ENCODE results near the gene STEAP2. TPM values are rescaled to one million over a fixed set of nuclear protein-coding genes. Genes with fewer than 3 reads are reported as not detected.
"Not testable (repeated sequence)": the region's sequence is repeated elsewhere in the genome, so short reads cannot be mapped to it uniquely, and the experiment has no call there.

Gene STEAP2
- total RNA-seq (2014; rRNA removed; shearing (Covaris generic); ENCODE audit: low replicate concordance) = 1.2 and 2.0 TPM in 2 replicates

DNA sequence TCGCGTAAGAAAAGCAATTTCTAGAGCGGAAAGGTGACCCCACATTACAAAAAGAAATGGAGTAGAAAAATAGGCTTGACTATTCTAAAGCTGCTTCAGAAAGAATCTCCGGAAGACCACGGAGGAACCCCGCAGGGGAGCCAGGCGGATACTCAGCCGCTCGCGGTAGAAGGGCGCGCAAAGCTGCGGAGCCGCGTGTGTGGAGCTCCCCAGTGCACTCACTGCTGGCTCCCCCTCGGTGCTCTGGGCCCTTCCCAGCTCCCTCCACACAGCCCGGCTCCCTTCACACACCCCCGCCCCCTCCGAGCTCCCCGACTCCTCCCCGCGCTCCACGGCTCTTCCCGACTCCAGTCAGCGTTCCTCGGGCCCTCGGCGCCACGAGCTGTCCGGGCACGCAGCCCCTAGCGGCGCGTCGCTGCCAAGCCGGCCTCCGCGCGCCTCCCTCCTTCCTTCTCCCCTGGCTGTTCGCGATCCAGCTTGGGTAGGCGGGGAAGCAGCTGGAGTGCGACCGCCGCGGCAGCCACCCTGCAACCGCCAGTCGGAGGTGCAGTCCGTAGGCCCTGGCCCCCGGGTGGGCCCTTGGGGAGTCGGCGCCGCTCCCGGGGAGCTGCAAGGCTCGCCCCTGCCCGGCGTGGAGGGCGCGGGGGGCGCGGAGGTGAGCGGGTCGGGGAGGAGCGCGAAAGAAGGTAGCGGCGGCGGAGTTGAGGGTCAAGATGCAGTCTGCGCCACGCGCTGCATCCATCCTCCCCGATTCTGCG lies at the start of gene STEAP2:
Gene STEAP2 (plus strand): TSS at position 350 of the 758 bp plus-strand sequence. CDS start 13,343 bp downstream, outside the sequence.
- no peaks in the 10 kb centered on the region for H3K27me3 ChIP-seq
- DNase-seq = peak; percentile 92
- H3K4me3 ChIP-seq = peak within 1 kb of the TSS; percentile 64
- no peaks in the 10 kb centered on the region for H3K36me3 ChIP-seq
- H3K9me3 ChIP-seq = no peaks in the 10 kb centered on the region

DNA sequence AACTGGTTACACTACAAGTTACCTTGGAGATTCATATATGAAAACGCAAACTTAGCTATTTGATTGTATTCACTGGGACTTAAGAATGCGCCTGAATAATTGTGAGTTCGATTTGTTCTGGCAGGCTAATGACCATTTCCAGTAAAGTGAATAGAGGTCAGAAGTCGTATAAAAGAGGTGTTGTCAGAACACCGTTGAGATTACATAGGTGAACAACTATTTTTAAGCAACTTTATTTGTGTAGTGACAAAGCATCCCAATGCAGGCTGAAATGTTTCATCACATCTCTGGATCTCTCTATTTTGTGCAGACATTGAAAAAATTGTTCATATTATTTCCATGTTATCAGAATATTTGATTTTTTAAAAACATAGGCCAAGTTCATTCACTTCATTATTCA lies 48.0 kb upstream of the STEAP2 start:
- H3K9me3 ChIP-seq = no peaks in the 10 kb centered on the region
- no peak overlapping the region for H3K4me3 ChIP-seq
- DNase-seq = no peak
- peaks cover 15% of the 10 kb centered on the region for H3K36me3 ChIP-seq
- H3K27me3 ChIP-seq = no peaks in the 10 kb centered on the region

DNA sequence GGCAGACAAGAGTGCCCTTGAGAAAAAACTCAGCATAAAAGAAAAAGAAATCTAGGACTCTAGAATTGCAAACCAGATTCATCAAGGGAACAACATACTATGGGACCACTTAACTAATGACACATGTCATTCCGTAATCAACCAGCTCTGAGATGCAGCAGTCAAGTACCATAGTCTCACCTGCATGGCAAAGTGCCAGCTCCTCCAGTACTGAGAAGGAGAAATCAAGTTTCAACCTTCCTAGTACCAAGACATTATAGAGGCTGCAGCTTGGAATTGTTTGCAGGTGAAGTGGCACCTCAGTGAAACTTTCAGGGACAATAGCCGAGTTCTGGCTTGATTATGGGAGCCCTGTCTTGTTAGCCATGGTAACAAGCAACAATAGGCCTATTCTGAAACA lies 45.8 kb upstream of the STEAP2 start:
- DNase-seq = no peak
- Histone ChIP-seq H3K27me3 (no peaks in the 10 kb centered on the region), H3K36me3 (peaks cover 12% of the 10 kb centered on the region), H3K9me3 (peaks cover 3% of the 10 kb centered on the region; the same call in 1 of the 2 replicates), H3K4me3 (no peak overlapping the region)

DNA sequence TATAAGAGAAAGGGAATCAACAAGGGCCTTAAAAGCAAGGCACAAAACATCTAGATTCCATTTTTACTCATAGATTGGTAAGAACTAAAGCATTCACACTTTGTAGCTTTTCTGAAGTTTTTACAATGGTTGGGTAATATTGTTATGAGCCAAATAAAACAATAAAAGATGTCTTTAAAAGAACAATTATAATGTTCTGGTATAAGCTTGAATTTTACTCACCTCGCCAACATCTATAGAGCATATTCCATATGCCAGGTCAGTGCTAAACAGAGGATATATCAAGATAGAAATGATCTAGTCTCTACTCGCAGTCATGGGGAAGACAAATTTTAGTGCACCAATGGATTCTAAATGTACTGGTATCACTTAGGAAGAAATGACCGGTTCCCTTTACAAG lies 45.4 kb upstream of the STEAP2 start:
- no peak for DNase-seq
- peaks cover 3% of the 10 kb centered on the region; the same call in 1 of the 2 replicates for H3K9me3 ChIP-seq
- no peaks in the 10 kb centered on the region for H3K27me3 ChIP-seq
- peaks cover 10% of the 10 kb centered on the region for H3K36me3 ChIP-seq
- no peak overlapping the region for H3K4me3 ChIP-seq

DNA sequence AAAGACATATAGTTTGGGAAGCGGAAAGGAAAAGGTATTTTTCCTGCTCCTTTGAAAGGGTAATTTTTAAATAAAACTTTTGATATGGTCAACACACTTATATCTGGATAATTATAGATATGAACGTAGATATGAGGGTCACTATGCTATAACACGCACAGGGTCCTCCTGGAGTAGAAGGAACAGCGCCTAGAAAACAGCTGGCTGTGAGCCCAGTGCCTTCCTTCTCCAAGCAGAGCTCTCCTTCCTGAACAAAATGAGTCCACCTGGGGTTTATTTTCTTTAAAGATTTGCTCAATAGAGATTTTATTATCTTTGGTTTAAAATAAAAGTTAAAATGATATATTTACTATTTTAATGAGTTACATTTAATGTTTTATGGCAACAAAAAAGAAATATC lies 44.2 kb upstream of the STEAP2 start:
- no peak overlapping the region for H3K4me3 ChIP-seq
- H3K9me3 ChIP-seq = peaks cover 3% of the 10 kb centered on the region; the same call in 1 of the 2 replicates
- DNase-seq = no peak
- peaks cover 8% of the 10 kb centered on the region for H3K36me3 ChIP-seq
- no peaks in the 10 kb centered on the region for H3K27me3 ChIP-seq

DNA sequence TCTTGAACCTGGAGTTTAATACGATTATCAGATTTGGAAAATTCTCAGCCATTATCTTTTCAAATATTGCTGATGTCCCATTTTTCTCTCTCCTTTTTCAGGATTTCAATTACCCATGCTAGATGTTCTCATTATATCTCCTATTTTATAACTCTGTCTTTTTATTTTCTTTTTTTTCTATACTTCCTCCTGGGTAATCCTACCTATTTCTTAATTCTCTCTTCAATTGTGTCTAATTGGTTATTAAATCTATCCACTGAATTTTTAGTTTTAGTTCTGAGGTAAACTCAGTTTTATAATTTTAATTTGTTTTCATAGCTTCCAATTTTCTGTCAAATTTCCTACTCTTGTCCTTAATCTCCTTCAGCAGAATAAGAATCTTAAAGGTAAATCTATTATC lies 41.6 kb upstream of the STEAP2 start:
- no peak overlapping the region for H3K4me3 ChIP-seq
- no peaks in the 10 kb centered on the region for H3K27me3 ChIP-seq
- DNase-seq = no peak
- H3K9me3 ChIP-seq = peaks cover 3% of the 10 kb centered on the region; the same call in 1 of the 2 replicates
- no peaks in the 10 kb centered on the region for H3K36me3 ChIP-seq

DNA sequence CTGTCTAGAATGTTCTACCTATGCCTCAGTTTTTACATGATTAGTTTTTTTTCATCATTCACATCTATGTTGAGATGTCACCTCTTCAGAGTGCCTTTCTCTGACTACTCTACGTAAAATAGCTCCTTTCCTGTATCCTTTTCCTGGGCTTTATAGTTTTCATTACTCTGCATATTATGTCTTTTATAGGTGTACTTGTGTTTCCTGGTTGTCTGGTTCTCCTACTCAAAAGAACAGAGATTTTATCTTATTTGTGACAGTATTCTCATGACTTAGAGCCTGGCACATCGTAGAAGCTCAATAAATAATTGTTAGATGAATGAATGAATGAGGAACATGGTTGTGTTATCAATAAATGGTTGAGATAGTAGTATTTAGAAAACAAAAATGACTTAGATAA lies 39.4 kb upstream of the STEAP2 start:
- no peaks in the 10 kb centered on the region for H3K36me3 ChIP-seq
- H3K9me3 ChIP-seq = peaks cover 3% of the 10 kb centered on the region; the same call in 1 of the 2 replicates
- no peak overlapping the region for H3K4me3 ChIP-seq

DNA sequence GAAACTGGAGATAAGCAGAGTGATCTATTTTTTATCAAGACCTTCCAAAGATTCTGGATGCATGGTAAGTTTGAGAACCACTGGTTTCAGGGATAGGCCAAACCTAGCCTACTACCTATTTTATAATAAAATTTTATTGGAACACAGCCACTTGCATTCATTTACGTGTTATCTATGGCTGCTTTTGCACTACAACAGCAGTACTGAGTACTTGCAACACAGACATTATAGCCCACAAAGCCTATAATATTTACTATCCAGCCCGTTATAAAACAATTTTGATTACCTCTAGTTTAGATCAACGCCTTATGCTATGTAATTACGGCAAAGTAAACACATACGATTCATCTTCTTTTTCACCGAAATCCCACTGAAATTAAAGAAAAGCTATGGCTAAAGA lies 38.9 kb upstream of the STEAP2 start:
- Histone ChIP-seq H3K27me3 (no peaks in the 10 kb centered on the region), H3K9me3 (peaks cover 3% of the 10 kb centered on the region; the same call in 1 of the 2 replicates), H3K4me3 (no peak overlapping the region), H3K36me3 (no peaks in the 10 kb centered on the region)
- no peak for DNase-seq

More for the DNA sequence above, 39.4 kb upstream of the STEAP2 start:
- H3K27me3 ChIP-seq = no peaks in the 10 kb centered on the region
- DNase-seq = no peak

DNA sequence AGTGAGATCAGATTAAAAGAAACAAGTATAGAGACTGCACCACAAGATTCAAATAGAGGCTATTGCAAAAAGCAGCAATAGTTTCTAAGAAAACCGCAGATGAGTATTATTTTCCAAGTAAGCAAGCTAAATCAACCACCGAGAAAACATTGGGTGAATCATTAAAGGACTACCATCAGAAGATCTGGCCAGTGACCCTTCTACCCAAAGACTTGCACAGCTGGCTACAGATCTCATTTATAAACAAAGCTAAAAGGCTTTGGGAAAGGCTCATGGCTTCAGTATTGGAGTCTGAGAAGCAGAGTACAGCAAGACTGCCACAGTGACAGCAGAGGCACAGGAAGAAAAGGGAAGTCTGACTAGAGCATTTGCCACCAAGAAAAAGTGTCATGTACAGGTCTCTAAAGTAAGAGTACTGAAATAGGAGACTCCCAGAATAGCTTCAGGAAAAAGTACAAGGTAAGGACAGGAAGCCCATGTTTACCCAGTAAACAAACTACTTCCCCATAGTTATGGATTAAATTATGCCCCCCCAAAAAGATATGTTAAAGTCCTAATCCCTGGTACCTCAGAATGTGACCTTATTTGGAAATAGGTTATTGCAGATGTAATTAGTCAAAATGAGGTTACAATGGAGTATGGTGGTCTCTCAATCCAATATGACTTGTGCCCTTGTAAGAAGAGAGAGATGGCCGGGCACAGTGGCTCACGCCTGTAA lies 38.3 kb upstream of the STEAP2 start:
- DNase-seq = no peak
- H3K9me3 ChIP-seq = peaks cover 3% of the 10 kb centered on the region; the same call in 1 of the 2 replicates
- no peak overlapping the region for H3K4me3 ChIP-seq
- H3K36me3 ChIP-seq = no peaks in the 10 kb centered on the region
- H3K27me3 ChIP-seq = no peaks in the 10 kb centered on the region

DNA sequence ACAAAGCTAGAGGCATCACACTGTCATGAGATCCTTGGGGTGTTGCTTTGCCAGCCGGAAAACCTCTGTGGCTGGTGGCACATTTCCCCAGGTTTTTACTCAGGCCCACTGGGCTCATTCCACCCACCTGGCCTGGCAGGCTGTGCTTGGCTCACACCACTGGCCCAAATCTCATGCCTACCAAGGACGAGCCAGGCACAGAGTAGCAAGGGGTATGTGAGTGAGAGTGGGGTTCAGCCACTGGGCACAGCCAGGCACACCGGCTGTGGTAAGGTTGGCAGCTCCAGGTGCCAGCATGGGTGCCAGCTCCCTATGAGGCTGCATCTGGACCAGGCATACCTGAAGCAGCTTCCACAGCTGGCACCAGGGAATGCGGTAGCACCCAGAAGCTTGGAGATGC lies 35.9 kb upstream of the STEAP2 start:
- Histone ChIP-seq H3K4me3 (no peak overlapping the region), H3K27me3 (no peaks in the 10 kb centered on the region), H3K9me3 (no peaks in the 10 kb centered on the region), H3K36me3 (no peaks in the 10 kb centered on the region)
- no peak for DNase-seq

DNA sequence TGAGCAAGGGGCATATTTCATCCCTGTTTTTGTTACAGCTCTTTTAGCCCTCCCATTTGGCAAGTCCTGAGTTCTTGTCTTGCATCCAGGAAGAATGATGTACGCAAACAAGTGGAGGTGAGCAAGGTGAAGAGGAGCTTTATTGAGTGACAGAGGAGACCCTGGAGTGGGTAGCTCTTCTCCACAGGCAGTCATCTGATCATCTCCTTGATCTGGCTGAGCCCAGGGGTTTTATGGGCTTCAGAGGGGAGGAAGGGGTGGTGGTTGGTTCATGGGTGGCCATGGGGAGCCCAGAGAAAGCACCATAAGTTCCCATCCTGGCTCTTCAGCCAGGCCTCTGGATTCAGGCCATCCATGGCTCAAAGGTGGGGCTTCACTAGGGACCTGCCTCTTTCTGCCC lies 35.3 kb upstream of the STEAP2 start:
- Histone ChIP-seq H3K9me3 (no peaks in the 10 kb centered on the region), H3K36me3 (no peaks in the 10 kb centered on the region), H3K27me3 (no peaks in the 10 kb centered on the region), H3K4me3 (no peak overlapping the region)
- no peak for DNase-seq

DNA sequence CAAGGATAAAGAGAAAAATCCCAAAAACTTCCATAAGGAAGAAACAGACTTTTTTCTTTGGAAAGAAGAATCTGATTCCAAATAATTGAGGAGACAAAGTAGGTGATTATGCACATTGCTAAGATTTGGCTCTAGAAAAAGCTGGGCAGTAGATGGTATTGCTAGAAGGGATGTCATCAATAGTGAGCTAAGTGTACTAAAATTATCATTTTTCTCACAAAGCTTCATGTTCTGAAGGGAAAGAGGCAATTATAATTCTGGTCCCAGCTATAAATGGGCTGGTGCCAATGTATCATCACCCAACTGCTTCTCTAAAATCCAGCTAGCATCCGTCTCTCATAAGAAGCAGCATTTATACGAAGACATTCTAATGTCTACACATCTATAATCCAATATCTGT lies 33.4 kb upstream of the STEAP2 start:
- no peaks in the 10 kb centered on the region for H3K36me3 ChIP-seq
- H3K4me3 ChIP-seq = no peak overlapping the region

DNA sequence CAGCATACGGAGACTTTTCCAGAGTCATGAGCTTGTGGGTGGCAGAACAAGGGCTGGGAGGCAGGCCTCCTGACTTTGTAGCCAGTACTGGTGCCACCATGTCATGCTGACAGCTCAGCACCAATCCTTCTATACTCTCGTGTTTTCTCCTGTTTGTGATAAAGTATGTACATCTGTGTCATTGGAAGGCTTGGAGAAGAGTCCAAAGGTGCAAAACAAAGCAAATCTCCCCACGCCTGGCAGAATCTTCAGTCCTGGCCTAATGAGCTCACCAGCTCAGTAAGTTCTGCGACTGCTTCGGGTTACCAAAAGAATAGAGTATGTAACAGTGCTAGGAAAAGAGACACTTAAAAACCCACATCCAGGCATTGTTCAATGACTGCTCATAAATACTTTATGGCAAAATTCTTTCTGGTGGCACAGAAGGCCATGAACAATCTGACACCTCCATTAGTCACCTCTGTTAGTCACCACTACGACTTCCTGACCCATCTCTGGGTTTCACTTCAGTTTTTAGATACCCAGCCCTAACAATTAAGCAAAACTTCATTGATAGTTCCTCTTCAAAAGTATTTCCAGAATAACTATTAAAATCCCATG lies 32.8 kb upstream of the STEAP2 start:
- no peaks in the 10 kb centered on the region for H3K36me3 ChIP-seq
- H3K27me3 ChIP-seq = no peaks in the 10 kb centered on the region
- no peaks in the 10 kb centered on the region for H3K9me3 ChIP-seq
- no peak overlapping the region for H3K4me3 ChIP-seq
- peak; percentile 62 for DNase-seq

More for the DNA sequence above, 33.4 kb upstream of the STEAP2 start:
- no peaks in the 10 kb centered on the region for H3K9me3 ChIP-seq
- DNase-seq = no peak
- no peaks in the 10 kb centered on the region for H3K27me3 ChIP-seq

DNA sequence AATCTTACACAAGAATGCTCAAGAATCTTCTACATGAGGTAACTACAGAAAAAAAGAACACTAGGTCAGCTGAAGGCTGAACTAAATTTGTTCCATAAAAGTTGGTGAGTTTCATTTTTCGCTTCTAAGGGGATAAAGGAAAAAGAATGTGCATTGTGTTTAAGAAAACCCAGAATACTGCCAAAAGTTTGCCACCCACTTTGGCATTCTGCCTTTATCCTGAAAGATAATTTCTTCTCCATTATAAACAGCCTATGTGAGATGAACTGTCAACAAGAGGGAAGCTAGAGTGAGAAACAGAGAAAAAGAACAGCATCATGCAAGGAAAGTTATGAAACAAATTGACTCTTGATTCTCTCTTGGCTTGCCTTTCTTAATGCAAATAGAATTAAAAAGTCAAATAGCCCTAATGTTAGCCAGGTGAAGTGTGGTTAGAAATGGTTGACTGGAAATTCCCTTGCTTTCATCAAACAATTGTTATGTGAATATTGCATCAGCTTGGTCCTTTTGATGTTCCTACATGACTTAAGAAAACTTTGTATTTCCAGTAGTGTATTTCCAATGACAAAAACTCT lies 31.4 kb upstream of the STEAP2 start:
- Histone ChIP-seq H3K27me3 (no peaks in the 10 kb centered on the region), H3K36me3 (no peaks in the 10 kb centered on the region), H3K9me3 (no peaks in the 10 kb centered on the region), H3K4me3 (no peak overlapping the region)
- DNase-seq = peak; percentile 19

DNA sequence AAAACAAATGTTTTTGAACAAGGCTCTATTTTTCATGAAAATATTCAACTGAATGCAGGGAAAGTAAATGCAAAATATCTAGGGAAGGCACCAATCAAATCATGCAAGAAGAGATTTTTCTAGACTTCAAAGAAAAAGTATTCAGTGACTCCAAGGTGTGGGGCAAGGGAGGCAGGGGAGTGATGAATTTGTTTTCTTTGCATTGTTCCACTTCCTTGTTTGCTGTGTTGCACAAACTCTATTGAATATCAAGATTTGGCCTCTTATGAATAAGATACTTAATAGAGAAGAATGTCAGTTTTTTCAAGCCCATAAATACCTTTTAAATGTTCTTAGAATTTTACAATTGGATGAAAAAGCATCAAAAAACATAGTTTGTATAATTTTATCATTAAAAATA lies 30.9 kb upstream of the STEAP2 start:
- H3K9me3 ChIP-seq = no peaks in the 10 kb centered on the region
- no peak overlapping the region for H3K4me3 ChIP-seq
- no peaks in the 10 kb centered on the region for H3K36me3 ChIP-seq
- DNase-seq = no peak
- H3K27me3 ChIP-seq = no peaks in the 10 kb centered on the region

DNA sequence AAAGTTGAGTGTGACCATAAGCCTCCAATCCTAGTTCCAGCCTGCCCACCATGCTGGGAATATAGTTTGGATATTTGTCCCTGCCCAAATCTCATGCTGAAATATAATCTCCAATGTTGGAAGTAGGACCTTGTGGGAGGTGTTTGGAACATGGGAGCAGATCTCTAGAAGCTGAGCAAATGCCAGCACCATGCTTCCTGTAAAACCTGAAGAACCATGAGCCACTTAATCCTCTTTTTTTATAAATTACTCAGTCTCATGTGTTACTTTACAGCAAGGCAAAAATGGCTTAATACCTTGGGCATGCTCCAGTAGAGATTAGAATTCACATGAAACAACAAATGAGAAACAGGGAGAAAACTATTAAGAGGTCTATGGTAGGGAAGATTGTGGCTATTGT lies 30.1 kb upstream of the STEAP2 start:
- no peaks in the 10 kb centered on the region for H3K36me3 ChIP-seq
- no peak for DNase-seq
- H3K4me3 ChIP-seq = no peak overlapping the region
- no peaks in the 10 kb centered on the region for H3K9me3 ChIP-seq
- H3K27me3 ChIP-seq = no peaks in the 10 kb centered on the region

DNA sequence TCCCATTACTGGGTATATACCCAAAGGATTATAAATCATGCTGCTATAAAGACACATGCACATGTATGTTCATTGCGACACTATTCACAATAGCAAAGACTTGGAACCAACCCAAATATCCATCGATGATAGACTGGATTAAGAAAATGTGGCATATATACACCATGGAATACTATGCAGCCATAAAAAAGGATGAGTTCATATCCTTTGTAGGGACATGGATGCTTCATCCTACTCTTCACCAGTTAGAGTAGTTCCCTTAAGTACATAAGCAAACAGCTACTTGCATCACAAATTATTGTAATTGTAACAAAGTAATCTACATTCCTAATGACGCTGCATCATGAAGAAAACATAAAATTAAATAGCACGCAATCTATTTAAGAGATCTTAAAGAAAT lies 25.2 kb upstream of the STEAP2 start:
- DNase-seq, H3K27me3 ChIP-seq, H3K4me3 ChIP-seq: not testable (repeated sequence)

More for the DNA sequence above, 25.2 kb upstream of the STEAP2 start:
- H3K9me3 ChIP-seq, H3K36me3 ChIP-seq: not testable (repeated sequence)
